NT2/D1 (cell line): ENCODE measurements around the gene PCDHB14.
"Not testable (repeated sequence)": the region's sequence is repeated elsewhere in the genome, so short reads cannot be mapped to it uniquely, and the experiment has no call there.

Source experiments
- YY1 ChIP-seq: IDR thresholded peaks from 2 replicates; pipeline ENCODE4 v1.6.1; 2011; ENCODE audit not compliant: insufficient read length, insufficient read depth
- ZNF274 ChIP-seq: IDR thresholded peaks from 2 replicates; pipeline ENCODE4 v1.6.1; 2011; ENCODE audit warnings: mild to moderate bottlenecking, low read depth, low read length

DNA sequence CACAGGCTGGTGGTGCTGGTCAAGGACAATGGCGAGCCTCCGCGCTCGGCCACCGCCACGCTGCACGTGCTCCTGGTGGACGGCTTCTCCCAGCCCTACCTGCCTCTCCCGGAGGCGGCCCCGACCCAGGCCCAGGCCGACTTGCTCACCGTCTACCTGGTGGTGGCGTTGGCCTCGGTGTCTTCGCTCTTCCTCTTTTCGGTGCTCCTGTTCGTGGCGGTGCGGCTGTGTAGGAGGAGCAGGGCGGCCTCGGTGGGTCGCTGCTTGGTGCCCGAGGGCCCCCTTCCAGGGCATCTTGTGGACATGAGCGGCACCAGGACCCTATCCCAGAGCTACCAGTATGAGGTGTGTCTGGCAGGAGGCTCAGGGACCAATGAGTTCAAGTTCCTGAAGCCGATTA lies 7.1 kb upstream of the PCDHB14 start:
- TF ChIP-seq ZNF274, YY1: not testable (repeated sequence)
